SK-N-SH treated with all-trans-retinoic acid at 6 μM for 48 hours (cell line): Measurements from ENCODE around the gene PALLD.

ENCODE experiments used
- PATZ1 ChIP-seq: fragments of 250-450 bp; sonication (Bioruptor Pico); IDR thresholded peaks from 2 replicates; pipeline ENCODE4 v1.8.0; 2020; ENCODE audit warnings: mild to moderate bottlenecking, moderate library complexity, borderline replicate concordance
- POU6F1 ChIP-seq: fragments of 250-450 bp; sonication (Bioruptor Pico); IDR thresholded peaks from 2 replicates; pipeline ENCODE4 v1.8.0; 2021; ENCODE audit warnings: low read depth, mild to moderate bottlenecking, moderate library complexity, borderline replicate concordance
- RARB ChIP-seq: fragments of 250-450 bp; sonication (Bioruptor Pico); IDR thresholded peaks from 2 replicates; pipeline ENCODE4 v1.8.0; 2021; ENCODE audit warnings: mild to moderate bottlenecking, moderate library complexity
- ZFP3 ChIP-seq: fragments of 250-450 bp; sonication (Bioruptor Pico); IDR thresholded peaks from 2 replicates; pipeline ENCODE4 v1.5.0; 2020; ENCODE audit warnings: mild to moderate bottlenecking, moderate library complexity

GRCh38 chr4:168866635-168867034, 369.8 kb downstream of the PALLD start:
- TF ChIP-seq ZFP3 (no peak), RARB (CRISPR knock-in tag) (no peak), POU6F1 (no peak), PATZ1 (CRISPR knock-in tag) (no peak)
